ENCODE measurements around the gene PHTF2. TPM values are rescaled to one million over a fixed set of nuclear protein-coding genes. Genes with fewer than 3 reads are reported as not detected.

PHTF2 gene
- 62.9 TPM for total RNA-seq

DNA sequence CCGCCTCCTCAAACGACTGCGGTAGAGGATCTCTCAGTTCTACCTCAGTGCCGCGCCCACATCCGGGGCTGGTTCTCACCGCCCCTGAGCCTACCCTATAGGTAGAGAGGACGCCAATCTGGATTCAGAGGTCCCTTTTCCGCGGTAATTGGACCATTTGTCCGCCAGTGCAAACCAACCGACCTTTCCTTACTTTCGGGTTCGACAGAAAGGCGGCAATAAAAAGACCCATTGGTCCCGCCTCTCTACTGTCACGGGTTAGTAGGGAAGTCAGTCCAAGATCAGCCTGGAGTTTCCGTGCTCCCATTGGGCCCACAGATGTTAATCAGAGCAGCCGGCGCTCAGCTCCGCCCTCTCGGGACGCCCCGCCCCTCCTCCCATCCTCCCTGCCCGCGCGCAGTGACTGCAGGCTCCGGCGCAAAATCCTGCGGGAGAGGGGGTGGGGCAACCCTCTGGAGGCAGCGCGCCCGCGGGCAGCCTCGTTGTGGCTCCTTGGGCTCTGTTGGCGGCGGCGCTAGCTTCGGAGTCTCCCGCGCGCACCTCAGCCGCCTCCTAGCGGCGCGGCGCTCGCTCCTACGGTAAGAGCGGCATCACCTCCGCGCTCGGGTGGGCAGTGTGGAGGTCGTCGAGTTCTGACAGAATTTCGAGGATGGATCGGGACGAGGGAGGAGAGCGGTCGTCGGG is at the start of gene PHTF2, which contains the start of gene TMEM60:
TSS of gene PHTF2 (plus strand) at position 380 of the 684 bp plus-strand sequence.
TSS of gene TMEM60 (minus strand) at position 41 of the 684 bp plus-strand sequence. CDS start 4,061 bp downstream, outside the sequence.

Small RNA genes lying within 50 kb of the gene (small RNA-seq; reads per million reads assigned to genes)
- gene RF00019 (ENCODE audit: low replicate concordance), result not detected

Other genes with a start within 250 kb of the PHTF2 start
- gene RSBN1L, start 102.3 kb upstream of the PHTF2 start, total RNA-seq, result 77.9 TPM
- gene TMEM60, start 339 bp upstream of the PHTF2 start, total RNA-seq, result 7.8 TPM

Measured in parietal lobe (tissue), 2 donors.